H1 (cell line): Measurements from ENCODE around the gene RTL5. TPM values are rescaled to one million over a fixed set of nuclear protein-coding genes. Genes with fewer than 3 reads are reported as not detected.

Experiments used
- CBX5 ChIP-seq: fragments of 300-800, 300-1000 bp; sonication (generic); IDR thresholded peaks from 2 replicates; pipeline ENCODE4 v1.7.1; 2016; ENCODE audit warnings: antibody characterized with exemption, low read length, low read depth
- HDAC2 ChIP-seq, 2 experiments: fragments of 300-600 bp in 1 of 2; sonication (generic) in 1 of 2; IDR thresholded peaks; 2 replicates each; pipeline ENCODE4 v1.6.1; 2011 to 2012; ENCODE audit warnings: low read depth in 2 of 2, low read length in 2 of 2, mild to moderate bottlenecking in 2 of 2, moderate library complexity in 2 of 2, borderline replicate concordance in 1 of 2, inconsistent platforms in 1 of 2
- NRF1 ChIP-seq: IDR thresholded peaks from 2 replicates; pipeline ENCODE4 v1.6.1; 2011; ENCODE audit warnings: mild to moderate bottlenecking, low read depth, low read length, improper control_type of control experiment
- RNF2 ChIP-seq: fragments of 200-900, 300-1000 bp; sonication (generic); IDR thresholded peaks from 2 replicates; pipeline ENCODE4 v1.7.1; 2016; ENCODE audit warnings: borderline replicate concordance, low read depth, mild to moderate bottlenecking, antibody characterized with exemption, low read length; ENCODE audit not compliant: poor library complexity, severe bottlenecking; ENCODE audit errors: missing control alignments
- ZNF274 ChIP-seq: IDR thresholded peaks from 2 replicates; pipeline ENCODE4 v1.7.0; 2012; ENCODE audit warnings: low read length, borderline replicate concordance; ENCODE audit errors: extremely low read depth
- polyA plus RNA-seq, 7 experiments: library from polyadenylated mRNA; depleted of rRNA in 3 of 7; stranded (reverse) in 5 of 7; unstranded in 2 of 7; fragments of >200 nt in 5 of 7; fragments of 200-250 nt in 2 of 7; gene quantifications; 1 replicate in 5 of 7; 2 replicates in 1 of 7; 4 replicates in 1 of 7; pipeline versions ENCODE4 v1.2.1 to v1.2.3, GENCODE V29; 2011 to 2013; ENCODE audit warnings: missing spikeins in 2 of 7, mixed read lengths in 2 of 7
- total RNA-seq: library from RNA; stranded (reverse); fragmentation: NEBNext Ultra II Directional; extraction: Animal tissue kit (Norgen Biotek cat#: 25700); gene quantifications from 2 replicates; pipeline ENCODE4 v1.2.1, GENCODE V29; 2021

Gene RTL5
- total and polyA plus RNA-seq, 2 of the 8 experiments (the other 6 are each of a cell fraction or from before 2014, with no cell fraction given): 0.57 to 1.9 TPM

- no peak for TF ChIP-seq NRF1
- TF ChIP-seq HDAC2 (IDR thresholded peaks at IDR 0.05; ENCODE audit: borderline replicate concordance in 1 of 2, low read depth in 2 of 2, low read length in 2 of 2): no peak
- TF ChIP-seq ZNF274: no peak
- no peak for TF ChIP-seq CBX5
- TF ChIP-seq RNF2: no peak
Observed at GRCh38 chrX:72141372-72142004, 9.8 kb upstream of the RTL5 start (continued).
